Activated T-cell treated with anti-CD3 and anti-CD28 coated beads, Interleukin-2, amount 50 U/mL, for 24 hours (primary cell): ENCODE results near the gene TMEM44.
"Not testable (repeated sequence)": the region's sequence is repeated elsewhere in the genome, so short reads cannot be mapped to it uniquely, and the experiment has no call there.

Source experiments
- DNase-seq: peaks from one replicate; pipeline ENCODE4 v3.0.0-alpha.2; 2020
- H3K27ac Mint-ChIP-seq: 2 replicates; pipeline ENCODE4 v1.8.0; 2020; ENCODE audit warnings: mild to moderate bottlenecking, mixed read lengths
- H3K27me3 Mint-ChIP-seq: 2 replicates; pipeline ENCODE4 v1.8.0; 2020; ENCODE audit warnings: mixed read lengths
- H3K36me3 Mint-ChIP-seq: 2 replicates; pipeline ENCODE4 v1.8.0; 2020; ENCODE audit warnings: low read depth, mixed read lengths
- H3K4me1 Mint-ChIP-seq: 2 replicates; pipeline ENCODE4 v1.8.0; 2020; ENCODE audit warnings: low read depth, mixed read lengths
- H3K4me3 Mint-ChIP-seq: 2 replicates; pipeline ENCODE4 v1.8.0; 2020; ENCODE audit warnings: mild to moderate bottlenecking, moderate library complexity, mixed read lengths
- H3K9me3 Mint-ChIP-seq: 2 replicates; pipeline ENCODE4 v1.8.0; 2020; ENCODE audit warnings: mixed read lengths

The TMEM44 gene

GRCh38 chr3:194609601-194610000, 23.6 kb downstream of the TMEM44 start:
- DNase-seq: no peak
- no peak overlapping the region for H3K4me3 Mint-ChIP-seq
- H3K27ac Mint-ChIP-seq: no peak overlapping the region
- no peaks in the 10 kb centered on the region for H3K9me3 Mint-ChIP-seq
- H3K4me1 Mint-ChIP-seq: peaks cover 4% of the 10 kb centered on the region
- no peaks in the 10 kb centered on the region for H3K27me3 Mint-ChIP-seq
- H3K36me3 Mint-ChIP-seq: no peaks in the 10 kb centered on the region

GRCh38 chr3:194608981-194609380, 24.2 kb downstream of the TMEM44 start:
- Mint-ChIP-seq H3K27ac (no peak overlapping the region), H3K27me3 (no peaks in the 10 kb centered on the region), H3K4me3 (no peak overlapping the region), H3K36me3 (no peaks in the 10 kb centered on the region), H3K4me1 (peaks cover 4% of the 10 kb centered on the region), H3K9me3 (no peaks in the 10 kb centered on the region)
- DNase-seq: no peak

- no peaks in the 10 kb centered on the region for H3K36me3 Mint-ChIP-seq
- no peaks in the 10 kb centered on the region for H3K9me3 Mint-ChIP-seq
- no peaks in the 10 kb centered on the region for H3K27me3 Mint-ChIP-seq
- no peak overlapping the region for H3K27ac Mint-ChIP-seq
- H3K4me3 Mint-ChIP-seq: no peak overlapping the region
- H3K4me1 Mint-ChIP-seq: peaks cover 4% of the 10 kb centered on the region
- no peak for DNase-seq
These were observed 25.4 kb downstream of the TMEM44 start for GRCh38 chr3:194607592-194608389.

- Mint-ChIP-seq H3K27ac (no peak overlapping the region), H3K4me1 (no peaks in the 10 kb centered on the region), H3K36me3 (no peaks in the 10 kb centered on the region), H3K4me3 (no peak overlapping the region), H3K27me3 (no peaks in the 10 kb centered on the region), H3K9me3 (no peaks in the 10 kb centered on the region)
- no peak for DNase-seq
These were observed 26.3 kb downstream of the TMEM44 start for GRCh38 chr3:194606941-194607340.

- no peaks in the 10 kb centered on the region for H3K9me3 Mint-ChIP-seq
- no peak for DNase-seq
- H3K36me3 Mint-ChIP-seq: no peaks in the 10 kb centered on the region
- no peak overlapping the region for H3K27ac Mint-ChIP-seq
- H3K27me3 Mint-ChIP-seq: no peaks in the 10 kb centered on the region
- H3K4me1 Mint-ChIP-seq: no peaks in the 10 kb centered on the region
- H3K4me3 Mint-ChIP-seq: no peak overlapping the region
These were observed 27.1 kb downstream of the TMEM44 start for GRCh38 chr3:194606163-194606562.

GRCh38 chr3:194605314-194605713, 27.9 kb downstream of the TMEM44 start:
- not testable (repeated sequence) for H3K4me3 Mint-ChIP-seq, DNase-seq, H3K9me3 Mint-ChIP-seq, H3K36me3 Mint-ChIP-seq, H3K4me1 Mint-ChIP-seq, H3K27ac Mint-ChIP-seq, H3K27me3 Mint-ChIP-seq

GRCh38 chr3:194604837-194605236, 28.4 kb downstream of the TMEM44 start:
- no peaks in the 10 kb centered on the region for H3K9me3 Mint-ChIP-seq
- H3K36me3 Mint-ChIP-seq: no peaks in the 10 kb centered on the region
- no peaks in the 10 kb centered on the region for H3K27me3 Mint-ChIP-seq
- H3K4me3 Mint-ChIP-seq: no peak overlapping the region
- H3K27ac Mint-ChIP-seq: no peak overlapping the region
- H3K4me1 Mint-ChIP-seq: no peaks in the 10 kb centered on the region
- DNase-seq: no peak

GRCh38 chr3:194604126-194604525, 29.1 kb downstream of the TMEM44 start:
- no peaks in the 10 kb centered on the region for H3K27me3 Mint-ChIP-seq
- no peak overlapping the region for H3K27ac Mint-ChIP-seq
- H3K9me3 Mint-ChIP-seq: no peaks in the 10 kb centered on the region
- no peak for DNase-seq
- no peaks in the 10 kb centered on the region for H3K4me1 Mint-ChIP-seq
- H3K4me3 Mint-ChIP-seq: no peak overlapping the region
- no peaks in the 10 kb centered on the region for H3K36me3 Mint-ChIP-seq

GRCh38 chr3:194602669-194603171, 30.5 kb downstream of the TMEM44 start:
- Mint-ChIP-seq H3K9me3 (no peaks in the 10 kb centered on the region), H3K36me3 (no peaks in the 10 kb centered on the region), H3K27ac (no peak overlapping the region), H3K4me1 (no peaks in the 10 kb centered on the region), H3K27me3 (no peaks in the 10 kb centered on the region), H3K4me3 (no peak overlapping the region)
- no peak for DNase-seq

- Mint-ChIP-seq H3K27me3 (no peaks in the 10 kb centered on the region), H3K4me3 (no peak overlapping the region), H3K9me3 (no peaks in the 10 kb centered on the region), H3K4me1 (peaks cover 4% of the 10 kb centered on the region), H3K27ac (no peak overlapping the region), H3K36me3 (no peaks in the 10 kb centered on the region)
- DNase-seq: no peak
These were observed 34.3 kb downstream of the TMEM44 start for GRCh38 chr3:194598771-194599557.

GRCh38 chr3:194596906-194597305, 36.3 kb downstream of the TMEM44 start:
- Mint-ChIP-seq H3K4me3 (no peak overlapping the region), H3K9me3 (no peaks in the 10 kb centered on the region), H3K27ac (no peak overlapping the region), H3K36me3 (no peaks in the 10 kb centered on the region), H3K4me1 (peaks cover 4% of the 10 kb centered on the region), H3K27me3 (no peaks in the 10 kb centered on the region)
- DNase-seq: no peak

- Mint-ChIP-seq H3K9me3 (no peaks in the 10 kb centered on the region), H3K27me3 (no peaks in the 10 kb centered on the region), H3K4me3 (no peak overlapping the region), H3K4me1 (peaks cover 4% of the 10 kb centered on the region), H3K36me3 (no peaks in the 10 kb centered on the region), H3K27ac (no peak overlapping the region)
- no peak for DNase-seq
These were observed 40.1 kb downstream of the TMEM44 start for GRCh38 chr3:194592798-194593752.

- Mint-ChIP-seq H3K36me3 (peaks cover 18% of the 10 kb centered on the region), H3K4me1 (peaks cover 29% of the 10 kb centered on the region), H3K27me3 (no peaks in the 10 kb centered on the region), H3K4me3 (no peak overlapping the region), H3K27ac (no peak overlapping the region), H3K9me3 (no peaks in the 10 kb centered on the region)
- DNase-seq: no peak
These were observed 44.5 kb downstream of the TMEM44 start for GRCh38 chr3:194588741-194589140.

GRCh38 chr3:194588236-194588635, 45.0 kb downstream of the TMEM44 start:
- no peak for DNase-seq
- Mint-ChIP-seq H3K4me3 (no peak overlapping the region), H3K27ac (no peak overlapping the region), H3K36me3 (peaks cover 18% of the 10 kb centered on the region), H3K4me1 (peaks cover 31% of the 10 kb centered on the region), H3K27me3 (no peaks in the 10 kb centered on the region), H3K9me3 (no peaks in the 10 kb centered on the region)
